ENCODE results near the gene USP22. TPM values are rescaled to one million over a fixed set of nuclear protein-coding genes. Genes with fewer than 3 reads are reported as not detected.

Gene USP22
- total RNA-seq (100 to 1,000 TPM; 169 to 180 TPM), polyA plus RNA-seq (10 to 100 TPM; 33.3 to 55.8 TPM)
- long read RNA-seq, donor 1, full-length matches to known transcripts: 45 of 52 reads
- long read RNA-seq, donor 1, partial matches to known transcripts: 7 of 52 reads
- long read RNA-seq, donor 1, other reads (novel, unspliced or antisense): 0 of 52 reads
- long read RNA-seq, donor 2, full-length matches to known transcripts: 4 of 9 reads
- long read RNA-seq, donor 2, partial matches to known transcripts: 5 of 9 reads
- long read RNA-seq, donor 2, other reads (novel, unspliced or antisense): 0 of 9 reads
- long read RNA-seq, donor 3, full-length matches to known transcripts: 18 of 27 reads
- long read RNA-seq, donor 3, partial matches to known transcripts: 9 of 27 reads
- long read RNA-seq, donor 3, other reads (novel, unspliced or antisense): 0 of 27 reads
- long read RNA-seq, donor 4, full-length matches to known transcripts: 24 of 24 reads
- long read RNA-seq, donor 4, partial matches to known transcripts: 0 of 24 reads
- long read RNA-seq, donor 4, other reads (novel, unspliced or antisense): 0 of 24 reads
- long read RNA-seq, donor 5, full-length matches to known transcripts: 38 of 51 reads
- long read RNA-seq, donor 5, partial matches to known transcripts: 13 of 51 reads
- long read RNA-seq, donor 5, other reads (novel, unspliced or antisense): 0 of 51 reads

DNA sequence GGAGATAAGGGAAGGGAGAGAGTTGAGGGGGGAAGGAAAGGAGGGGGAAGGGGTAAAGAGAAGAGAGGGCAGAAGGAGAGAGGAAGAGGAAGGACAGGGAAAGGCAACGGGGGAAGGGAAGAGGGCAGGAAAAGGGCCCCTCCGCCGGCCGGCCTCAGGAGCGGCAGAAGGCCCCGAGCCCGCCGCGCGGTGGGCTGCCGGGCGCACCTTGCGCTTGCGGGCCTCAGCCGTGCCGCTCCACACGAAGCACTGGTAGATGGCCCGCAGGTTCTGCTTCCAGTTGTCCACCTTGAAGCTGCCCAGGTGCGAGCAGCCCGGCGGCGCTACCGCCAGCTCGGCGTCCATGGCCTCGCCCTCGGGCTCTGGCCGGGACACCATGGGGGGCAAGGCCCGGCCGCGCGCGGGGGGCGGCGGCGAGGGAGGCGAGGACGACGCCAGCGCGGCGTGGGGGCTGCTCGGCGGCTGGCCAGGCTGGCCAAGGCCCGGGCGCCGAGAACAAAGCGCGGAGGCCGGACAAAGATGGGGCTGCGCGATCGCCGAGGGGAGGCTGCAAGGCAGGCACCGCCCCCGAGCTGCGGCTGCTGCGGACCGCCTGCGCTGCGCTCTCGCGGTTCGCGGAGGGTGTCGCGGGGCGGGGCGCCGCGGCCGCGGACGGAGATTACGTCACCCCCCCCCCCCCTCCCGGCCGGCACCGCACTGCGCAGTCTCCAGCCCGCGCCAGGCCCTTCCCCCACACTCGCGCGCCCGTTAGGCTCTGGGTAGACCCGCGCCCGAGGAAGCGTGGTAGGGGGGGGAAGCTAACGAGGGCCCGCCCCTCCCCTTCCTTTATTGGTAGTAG lies at the start of gene USP22:
USP22 (minus strand) TSS at position 554 of the 838 bp plus-strand sequence; CDS start at position 378, 176 bp downstream.
- ATAC-seq (ENCODE audit: insufficient read depth, low FRiP score) (peak; percentile 82), DNase-seq (peak in 1 of 3 donors; percentile 99)
- Histone ChIP-seq H3K9ac (ENCODE audit: insufficient read depth in 1 of 2, low read length in 2 of 2) (peak within 1 kb of the TSS; percentile 77 to 89), H3K4me1 (ENCODE audit: control insufficient read depth in 5 of 5, insufficient read depth in 5 of 5, low read length in 5 of 5) (peaks cover 0 to 19% (median 2%) of the 10 kb centered on the region in 5 donors), H3K27me3 (ENCODE audit: control insufficient read depth in 3 of 3, insufficient read depth in 3 of 3, low read length in 2 of 3) (no peaks in the 10 kb centered on the region), H3K9me3 (ENCODE audit: control insufficient read depth in 4 of 4, insufficient read depth in 3 of 4, low read length in 3 of 4) (no peaks in the 10 kb centered on the region), H3K27ac (ENCODE audit: low read depth in 1 of 2, low read length in 1 of 2) (peak within 1 kb of the TSS; percentile 99 to 100), H3K36me3 (ENCODE audit: control insufficient read depth in 4 of 4, insufficient read depth in 4 of 4, low read length in 4 of 4) (peaks cover 0 to 2% (median 0%) of the 10 kb centered on the region in 4 donors), H3K4me3 (peak within 1 kb of the TSS; percentile 95)
- TF ChIP-seq CTCF (IDR thresholded peaks at IDR 0.05; ENCODE audit: control extremely low read depth, extremely low read depth): no peak
- 0 to 1% methylated on average over 39 to 86 of the region's 91 CpGs for WGBS, 2 donors

DNA sequence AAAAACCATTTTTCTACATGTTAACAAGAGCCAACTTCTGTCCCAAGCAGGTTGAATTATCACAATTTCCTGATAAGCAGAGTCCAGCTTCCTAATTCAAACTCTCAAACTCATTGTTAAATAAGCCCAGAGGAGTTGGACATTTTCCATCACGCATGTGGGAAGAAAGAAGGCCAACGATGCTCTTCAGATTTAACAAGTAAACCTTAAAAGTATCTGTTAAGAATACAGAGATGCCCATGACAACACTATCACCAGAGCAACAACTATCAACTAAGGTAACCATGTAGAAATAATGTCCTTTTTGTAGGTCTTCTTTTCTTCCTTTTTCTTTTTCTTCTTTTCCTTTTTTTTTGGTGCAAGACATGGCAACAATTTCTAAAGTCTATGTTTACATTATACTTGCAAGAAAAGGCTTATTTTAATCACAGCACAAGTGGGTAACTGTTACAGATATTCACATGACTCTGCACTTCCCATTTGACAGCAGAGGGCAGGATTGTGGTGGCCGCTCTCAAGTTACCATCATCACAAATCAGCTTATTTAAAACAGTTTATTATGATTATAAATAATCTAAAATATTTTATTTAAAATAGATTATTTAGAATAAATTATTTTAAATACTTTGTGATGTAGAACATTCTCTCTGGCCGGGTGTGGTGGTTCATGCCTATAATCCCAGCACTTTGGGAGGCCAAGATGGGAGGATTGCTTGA lies 48.2 kb upstream of the USP22 start:
- TF ChIP-seq CTCF (IDR thresholded peaks at IDR 0.05; ENCODE audit: control extremely low read depth, extremely low read depth): no peak
- Histone ChIP-seq H3K4me3 (no peak overlapping the region), H3K27me3 (ENCODE audit: control insufficient read depth in 3 of 3, insufficient read depth in 3 of 3, low read length in 2 of 3) (no peaks in the 10 kb centered on the region), H3K9me3 (ENCODE audit: control insufficient read depth in 4 of 4, insufficient read depth in 3 of 4, low read length in 3 of 4) (no peaks in the 10 kb centered on the region), H3K9ac (ENCODE audit: insufficient read depth in 1 of 2, low read length in 2 of 2) (no peak overlapping the region), H3K36me3 (ENCODE audit: control insufficient read depth in 4 of 4, insufficient read depth in 4 of 4, low read length in 4 of 4) (no peaks in the 10 kb centered on the region), H3K4me1 (ENCODE audit: control insufficient read depth in 5 of 5, insufficient read depth in 5 of 5, low read length in 5 of 5) (no peaks in the 10 kb centered on the region), H3K27ac (ENCODE audit: low read depth in 1 of 2, low read length in 1 of 2) (no peak overlapping the region)
- ATAC-seq (ENCODE audit: insufficient read depth, low FRiP score) (no peak), DNase-seq (peak in 2 of 3 donors; percentile 6 to 10)
- 50 to 54% methylated on average over 4 of the region's 4 CpGs for WGBS, 2 donors

DNA sequence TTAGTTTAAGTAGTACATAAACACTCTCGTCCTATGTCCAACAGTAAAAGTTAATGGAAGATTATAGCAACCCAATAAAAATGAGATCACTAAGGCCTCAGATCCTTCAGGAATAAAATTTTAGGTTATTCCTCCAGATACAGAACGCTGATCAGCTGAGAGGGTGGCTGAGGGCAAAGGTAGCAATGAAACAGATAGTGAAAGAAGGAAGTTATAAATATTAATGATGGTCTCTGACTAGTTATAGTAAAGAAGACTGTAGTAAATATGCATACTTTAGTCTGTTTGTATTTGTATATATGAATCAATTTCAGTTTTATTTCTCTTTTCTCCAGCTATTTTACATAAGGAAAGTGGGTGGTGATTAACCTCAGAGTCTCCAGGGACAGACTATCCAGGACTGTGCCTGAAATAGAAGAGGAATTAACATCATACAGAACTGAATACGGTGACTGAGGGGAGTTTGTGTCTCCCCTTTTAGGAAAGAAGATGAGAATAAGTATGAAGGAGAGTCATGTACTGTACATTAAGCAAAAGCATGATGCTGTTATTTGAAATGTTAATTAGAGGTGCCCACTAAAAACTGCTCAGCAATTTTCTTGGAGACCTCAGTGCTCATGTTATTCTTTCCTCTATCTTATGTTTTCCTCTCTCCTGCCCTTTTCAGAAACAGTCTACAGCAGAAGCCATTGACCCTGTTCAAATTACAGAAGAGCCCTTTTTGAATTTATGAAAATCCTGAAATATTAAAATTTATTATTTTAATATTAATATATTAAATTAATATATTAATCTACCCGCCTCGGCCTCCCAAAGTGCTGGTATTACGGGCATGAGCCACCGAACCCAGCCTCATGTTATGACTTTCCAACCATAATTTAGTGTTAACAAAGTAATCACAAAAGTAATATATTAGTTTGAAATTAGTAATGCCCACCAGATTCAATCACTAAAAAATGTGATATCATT lies 47.4 kb upstream of the USP22 start:
- 86 to 87% methylated on average over 7 of the region's 7 CpGs for WGBS, 2 donors
- DNase-seq (no peak), ATAC-seq (ENCODE audit: insufficient read depth, low FRiP score) (no peak)
- TF ChIP-seq CTCF (IDR thresholded peaks at IDR 0.05; ENCODE audit: control extremely low read depth, extremely low read depth): no peak
- Histone ChIP-seq H3K27me3 (ENCODE audit: control insufficient read depth in 3 of 3, insufficient read depth in 3 of 3, low read length in 2 of 3) (no peaks in the 10 kb centered on the region), H3K36me3 (ENCODE audit: control insufficient read depth in 4 of 4, insufficient read depth in 4 of 4, low read length in 4 of 4) (no peaks in the 10 kb centered on the region), H3K4me1 (ENCODE audit: control insufficient read depth in 5 of 5, insufficient read depth in 5 of 5, low read length in 5 of 5) (no peaks in the 10 kb centered on the region), H3K9ac (ENCODE audit: insufficient read depth in 1 of 2, low read length in 2 of 2) (no peak overlapping the region), H3K9me3 (ENCODE audit: control insufficient read depth in 4 of 4, insufficient read depth in 3 of 4, low read length in 3 of 4) (no peaks in the 10 kb centered on the region), H3K27ac (ENCODE audit: low read depth in 1 of 2, low read length in 1 of 2) (no peak overlapping the region), H3K4me3 (no peak overlapping the region)
